A549 (cell line): ENCODE measurements around the gene GAK. TPM values are rescaled to one million over a fixed set of nuclear protein-coding genes. Genes with fewer than 3 reads are reported as not detected.
"Not testable (repeated sequence)": the region's sequence is repeated elsewhere in the genome, so short reads cannot be mapped to it uniquely, and the experiment has no call there.

ENCODE experiments used
- ATAC-seq, 2 experiments: fragments of 200-7000 bp in 1 of 2; fragments of >200 bp in 1 of 2; cut with Nextera tagmentation in 1 of 2; cut with Tn5 transposase in 1 of 2; 3 replicates each; pipeline versions ENCODE4 v1.8.0 to v1.9.1; 2018 to 2020; ENCODE audit warnings: mild to moderate bottlenecking in 1 of 2, moderate library complexity in 1 of 2
- CTCF ChIA-PET: fragments of 300-600 bp; sonication (Branson Sonifier 250); formaldehyde crosslinking; extraction: SDS; loops from one replicate; lab custom pipeline; 2021; ENCODE audit warnings: antibody characterized with exemption, inconsistent platforms; lab: Yijun Ruan, JAX
- POLR2A ChIA-PET: fragments of 350-600 bp; formaldehyde crosslinking; extraction: SDS; loops from one replicate; lab custom pipeline; 2021; ENCODE audit warnings: antibody characterized with exemption, inconsistent platforms; lab: Yijun Ruan, JAX
- DNase-seq, 2 experiments: peaks; one replicate each; pipeline versions ENCODE4 v3.0.0 to v3.0.0-alpha.2; 2011 to 2016; ENCODE audit warnings: low read depth in 1 of 2, low spot score in 1 of 2
- FAIRE-seq: peaks from 2 replicates; lab custom pipeline; 2011; peaks lifted over from hg19 to GRCh38; lab: Jason Lieb, UNC
- H3K27ac ChIP-seq, 2 experiments: fragments of >200 bp; sonication (Bioruptor Twin); formaldehyde crosslinking; 3 replicates each; pipeline ENCODE4 v1.5.1; 2016 to 2017
- H3K4me1 ChIP-seq: fragments of >200 bp; sonication (Bioruptor Twin); formaldehyde crosslinking; 3 replicates; pipeline ENCODE4 v1.6.1; 2016
- H3K4me2 ChIP-seq: fragments of >200 bp; sonication (Bioruptor Twin); formaldehyde crosslinking; 3 replicates; pipeline ENCODE4 v1.6.1; 2016
- H3K4me3 ChIP-seq: fragments of >200 bp; sonication (Bioruptor Twin); formaldehyde crosslinking; 3 replicates; pipeline ENCODE4 v1.5.1; 2016
- H3K9me3 ChIP-seq: fragments of >200 bp; sonication (Bioruptor Twin); formaldehyde crosslinking; 3 replicates; pipeline ENCODE4 v1.6.1; 2016
- CBX2 ChIP-seq: fragments of 200-600 bp; sonication (generic); IDR thresholded peaks from 2 replicates; pipeline ENCODE4 v1.6.1; 2016; ENCODE audit warnings: low read depth, mild to moderate bottlenecking, borderline replicate concordance
- CTCF ChIP-seq: fragments of >200 bp; sonication (Bioruptor Twin); formaldehyde crosslinking; IDR thresholded peaks from 3 replicates; pipeline ENCODE4 v1.5.1; 2016
- EHMT2 ChIP-seq: fragments of 200-600 bp; sonication (generic); IDR thresholded peaks from 2 replicates; pipeline ENCODE4 v1.6.1; 2016; ENCODE audit warnings: antibody characterized with exemption, low read depth, mild to moderate bottlenecking, moderate library complexity
- EP300 ChIP-seq, 2 experiments: fragments of >200 bp; sonication (Bioruptor Twin); formaldehyde crosslinking; IDR thresholded peaks; 2 replicates in 1 of 2; 3 replicates in 1 of 2; pipeline ENCODE4 v1.6.1; 2016 to 2017
- ESRRA ChIP-seq: fragments of 150-350 bp; IDR thresholded peaks from 2 replicates; pipeline ENCODE4 v1.6.1; 2014; ENCODE audit warnings: mild to moderate bottlenecking, low read length, borderline replicate concordance
- HOXA7 ChIP-seq: fragments of 250-450 bp; sonication (Bioruptor Pico); IDR thresholded peaks from 2 replicates; pipeline ENCODE4 v1.5.0; 2020; ENCODE audit warnings: mild to moderate bottlenecking, moderate library complexity
- JUNB ChIP-seq: fragments of >200 bp; sonication (Bioruptor Twin); formaldehyde crosslinking; IDR thresholded peaks from 2 replicates; pipeline ENCODE4 v1.6.1; 2016
- KDM1A ChIP-seq: fragments of 200-600 bp; sonication (generic); IDR thresholded peaks from 2 replicates; pipeline ENCODE4 v1.6.1; 2016; ENCODE audit warnings: low read depth, mild to moderate bottlenecking
- KDM5A ChIP-seq: fragments of 200-600 bp; sonication (generic); IDR thresholded peaks from 2 replicates; pipeline ENCODE4 v1.6.1; 2016; ENCODE audit warnings: antibody characterized with exemption, mild to moderate bottlenecking
- MAZ ChIP-seq: fragments of 150-350 bp; IDR thresholded peaks from 2 replicates; pipeline ENCODE4 v1.6.1; 2014; ENCODE audit warnings: antibody characterized with exemption, low read depth, low read length, borderline replicate concordance
- PHF8 ChIP-seq: fragments of 200-600 bp; sonication (generic); IDR thresholded peaks from 2 replicates; pipeline ENCODE4 v1.6.1; 2016; ENCODE audit warnings: low read depth, mild to moderate bottlenecking, antibody characterized with exemption, moderate library complexity, borderline replicate concordance
- POLR2A ChIP-seq: IDR thresholded peaks from 2 replicates; pipeline ENCODE4 v1.6.1; 2012; ENCODE audit warnings: mild to moderate bottlenecking, low read length
- RAD21 ChIP-seq, 2 experiments: fragments of >200 bp in 1 of 2; sonication (Bioruptor Twin) in 1 of 2; formaldehyde crosslinking in 1 of 2; IDR thresholded peaks in 1 of 2; conservative IDR thresholded peaks in 1 of 2; 2 replicates in 1 of 2; 3 replicates in 1 of 2; pipeline ENCODE4 v1.6.1; 2012 to 2018; ENCODE audit warnings: inconsistent platforms in 1 of 2
- RCOR1 ChIP-seq: fragments of 150-350 bp; IDR thresholded peaks from 2 replicates; pipeline ENCODE4 v1.6.1; 2014; ENCODE audit warnings: antibody characterized with exemption, low read length, low read depth
- RFX5 ChIP-seq: fragments of 450-650 bp; IDR thresholded peaks from 2 replicates; pipeline ENCODE4 v1.7.1; 2014; ENCODE audit warnings: antibody characterized with exemption, mild to moderate bottlenecking, moderate library complexity
- SMC3 ChIP-seq: fragments of >200 bp; sonication (Bioruptor Twin); formaldehyde crosslinking; IDR thresholded peaks from 3 replicates; pipeline ENCODE4 v1.6.1; 2018; ENCODE audit warnings: inconsistent platforms
- WGBS: methylation state at CpG from one replicate; pipeline ENCODE4 v1.1.6; 2017; ENCODE audit errors: missing lambda C conversion rate; 5-methylcytosine and 5-hydroxymethylcytosine counted together
- polyA plus RNA-seq, 4 experiments: library from polyadenylated mRNA; depleted of rRNA in 3 of 4; stranded (reverse); fragments of >200 nt; fragmentation: RNase III in 1 of 4; extraction: RNeasy Plus Mini Kit Qiagen cat#74134 plus additional on column Dnase treatment in 1 of 4; gene quantifications; 2 replicates in 3 of 4; 3 replicates in 1 of 4; pipeline ENCODE4 v1.2.3, GENCODE V29; 2011 to 2017
- TF ChIP-seq, protein P1 (sequence below): fragments of 150-350 bp; IDR thresholded peaks from 2 replicates; pipeline ENCODE4 v1.6.1; 2014; ENCODE audit warnings: low read depth, mild to moderate bottlenecking, low read length
- TF ChIP-seq, protein P2 (sequence below): fragments of 250-450 bp; sonication (Bioruptor Pico); IDR thresholded peaks from 2 replicates; pipeline ENCODE4 v1.5.0; 2020; ENCODE audit warnings: low read depth, mild to moderate bottlenecking, moderate library complexity
- TF ChIP-seq, protein P3 (sequence below): fragments of 450-650 bp; IDR thresholded peaks from 2 replicates; pipeline ENCODE4 v1.6.1; 2014; ENCODE audit warnings: antibody characterized with exemption
- TF ChIP-seq, protein P4 (sequence below): IDR thresholded peaks from 2 replicates; pipeline ENCODE4 v1.6.1; 2012; ENCODE audit warnings: low read depth, borderline replicate concordance

Gene GAK
- polyA plus RNA-seq, 2 of the 4 experiments (the other 2 are of a cell fraction), result 13.8 to 34.3 TPM

DNA sequence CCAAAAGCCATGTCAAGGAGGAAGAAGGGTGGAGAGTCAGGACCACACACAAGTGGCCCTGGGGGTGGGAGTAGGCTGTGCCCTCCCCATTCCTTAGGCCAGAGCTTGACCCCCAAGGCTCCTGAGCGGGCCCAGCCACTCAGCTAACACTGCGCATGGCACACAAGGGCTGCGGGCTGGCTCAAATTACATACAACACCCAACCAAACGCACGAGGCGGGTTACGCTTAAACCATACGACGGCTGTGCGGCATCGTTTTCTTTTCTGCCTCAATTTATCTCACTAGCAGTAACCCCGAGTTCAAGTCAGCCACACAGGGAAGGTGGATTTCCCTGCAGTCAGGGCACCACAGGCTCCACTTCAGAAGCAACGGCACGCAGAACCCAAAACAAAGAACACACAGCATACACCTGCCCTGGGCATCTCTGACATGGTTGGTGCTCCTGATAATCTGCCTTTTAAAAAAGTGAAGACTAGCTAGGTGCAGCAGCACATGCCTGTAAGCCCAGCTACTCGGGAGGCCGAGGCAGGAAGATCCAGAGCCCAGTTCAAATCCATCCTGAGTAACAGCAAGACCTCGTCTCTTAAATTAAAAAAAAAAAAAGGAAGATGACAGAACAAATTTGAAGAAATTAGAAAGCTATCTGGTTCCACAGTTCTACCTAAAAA is 2.9 kb downstream of the GAK start:
- H3K27ac ChIP-seq, result no peak overlapping the region
- CTCF ChIA-PET, result interaction anchor here (0.6 to 1.5 kb wide), 2 partner anchors 9 to 58 kb away, joined by 3 to 7 read pairs; partner anchors contain the start of gene IDUA
- no peak overlapping the region for H3K4me2 ChIP-seq
- no peaks in the 10 kb centered on the region for H3K9me3 ChIP-seq
- TF ChIP-seq JUNB (no peak), EHMT2 (no peak), RCOR1 (no peak), HOXA7 (CRISPR knock-in tag) (no peak), EP300 (IDR thresholded peaks at IDR 0.05) (no peak), CBX2 (no peak), PHF8 (no peak), RFX5 (no peak), KDM5A (no peak), POLR2A (no peak), SMC3 (no peak), KDM1A (no peak), ESRRA (no peak)
- TF ChIP-seq, protein P1, sequence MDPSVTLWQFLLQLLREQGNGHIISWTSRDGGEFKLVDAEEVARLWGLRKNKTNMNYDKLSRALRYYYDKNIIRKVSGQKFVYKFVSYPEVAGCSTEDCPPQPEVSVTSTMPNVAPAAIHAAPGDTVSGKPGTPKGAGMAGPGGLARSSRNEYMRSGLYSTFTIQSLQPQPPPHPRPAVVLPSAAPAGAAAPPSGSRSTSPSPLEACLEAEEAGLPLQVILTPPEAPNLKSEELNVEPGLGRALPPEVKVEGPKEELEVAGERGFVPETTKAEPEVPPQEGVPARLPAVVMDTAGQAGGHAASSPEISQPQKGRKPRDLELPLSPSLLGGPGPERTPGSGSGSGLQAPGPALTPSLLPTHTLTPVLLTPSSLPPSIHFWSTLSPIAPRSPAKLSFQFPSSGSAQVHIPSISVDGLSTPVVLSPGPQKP, result no peak
- TF ChIP-seq, protein P2, sequence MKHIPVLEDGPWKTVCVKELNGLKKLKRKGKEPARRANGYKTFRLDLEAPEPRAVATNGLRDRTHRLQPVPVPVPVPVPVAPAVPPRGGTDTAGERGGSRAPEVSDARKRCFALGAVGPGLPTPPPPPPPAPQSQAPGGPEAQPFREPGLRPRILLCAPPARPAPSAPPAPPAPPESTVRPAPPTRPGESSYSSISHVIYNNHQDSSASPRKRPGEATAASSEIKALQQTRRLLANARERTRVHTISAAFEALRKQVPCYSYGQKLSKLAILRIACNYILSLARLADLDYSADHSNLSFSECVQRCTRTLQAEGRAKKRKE, result no peak
- TF ChIP-seq, protein P3, sequence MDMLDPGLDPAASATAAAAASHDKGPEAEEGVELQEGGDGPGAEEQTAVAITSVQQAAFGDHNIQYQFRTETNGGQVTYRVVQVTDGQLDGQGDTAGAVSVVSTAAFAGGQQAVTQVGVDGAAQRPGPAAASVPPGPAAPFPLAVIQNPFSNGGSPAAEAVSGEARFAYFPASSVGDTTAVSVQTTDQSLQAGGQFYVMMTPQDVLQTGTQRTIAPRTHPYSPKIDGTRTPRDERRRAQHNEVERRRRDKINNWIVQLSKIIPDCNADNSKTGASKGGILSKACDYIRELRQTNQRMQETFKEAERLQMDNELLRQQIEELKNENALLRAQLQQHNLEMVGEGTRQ, result no peak
- TF ChIP-seq, protein P4, sequence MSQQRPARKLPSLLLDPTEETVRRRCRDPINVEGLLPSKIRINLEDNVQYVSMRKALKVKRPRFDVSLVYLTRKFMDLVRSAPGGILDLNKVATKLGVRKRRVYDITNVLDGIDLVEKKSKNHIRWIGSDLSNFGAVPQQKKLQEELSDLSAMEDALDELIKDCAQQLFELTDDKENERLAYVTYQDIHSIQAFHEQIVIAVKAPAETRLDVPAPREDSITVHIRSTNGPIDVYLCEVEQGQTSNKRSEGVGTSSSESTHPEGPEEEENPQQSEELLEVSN, result no peak
- DNase-seq (no peak), FAIRE-seq (no peak), ATAC-seq (no peak)
- peaks cover 21% of the 10 kb centered on the region for H3K4me1 ChIP-seq
- no peak overlapping the region for H3K4me3 ChIP-seq
- POLR2A ChIA-PET, result no interaction called here
- WGBS, result 91% methylated on average over 17 of the region's 17 CpGs

DNA sequence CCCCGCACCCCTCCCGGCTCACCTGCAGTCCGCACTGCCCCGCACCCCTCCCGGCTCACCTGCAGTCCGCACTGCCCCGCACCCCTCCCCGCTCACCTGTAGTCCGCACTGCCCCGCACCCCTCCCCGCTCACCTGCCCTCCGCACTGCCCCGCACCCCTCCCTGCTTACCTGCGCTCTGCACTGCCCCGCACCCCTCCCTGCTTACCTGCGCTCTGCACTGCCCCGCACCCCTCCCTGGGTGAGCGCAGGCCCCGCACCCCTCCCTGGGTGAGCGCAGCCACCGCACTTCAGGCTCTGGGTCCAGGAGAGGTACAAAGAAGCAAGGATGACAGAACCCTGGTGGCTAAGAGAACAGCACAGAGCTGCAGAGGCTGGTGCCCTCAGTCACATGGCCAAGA is 4.5 kb downstream of the GAK start:
- FAIRE-seq, H3K27ac ChIP-seq, ATAC-seq, H3K4me3 ChIP-seq, H3K9me3 ChIP-seq, POLR2A ChIA-PET, H3K4me2 ChIP-seq: not testable (repeated sequence)
- peak in 1 of 2 experiments; percentile 11 for DNase-seq
- H3K4me1 ChIP-seq, result peaks cover 14% of the 10 kb centered on the region
- 71% methylated on average over 2 of the region's 21 CpGs for WGBS
- CTCF ChIA-PET, result interaction anchor here (0.7 kb wide), 1 partner anchor 185 kb away, joined by 3 read pairs; no protein-coding TSS in a partner anchor

DNA sequence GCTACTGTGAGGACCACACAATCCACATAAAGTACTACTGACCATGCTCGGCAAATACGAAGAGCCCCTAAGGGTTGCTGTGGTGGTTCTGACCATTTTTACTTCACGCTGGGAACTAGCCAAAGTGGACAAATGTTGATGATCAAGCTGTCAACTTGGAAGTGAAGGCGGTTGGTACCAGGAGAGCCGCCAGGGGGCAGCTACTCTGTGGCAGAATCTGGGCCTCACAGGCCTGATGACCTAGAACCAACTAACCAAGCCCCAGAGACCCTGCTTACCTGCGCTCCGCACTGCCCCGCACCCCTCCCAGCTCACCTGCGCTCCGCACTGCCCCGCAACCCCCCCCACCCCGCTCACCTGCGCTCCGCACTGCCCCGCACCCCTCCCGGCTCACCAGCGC is 5.6 kb downstream of the GAK start:
- no peak overlapping the region for H3K4me2 ChIP-seq
- H3K4me1 ChIP-seq, result peaks cover 14% of the 10 kb centered on the region
- no peak overlapping the region for H3K27ac ChIP-seq
- no peak for TF ChIP-seq JUNB
- no peak for TF ChIP-seq MAZ
- TF ChIP-seq CTCF, result 0 out of 3 replicates have a peak, but pooled peaks have one; percentile 21
- peak in 1 of 2 experiments; percentile 18; a peak in 1 of 5 replicates for TF ChIP-seq RAD21 (conservative IDR thresholded peaks at IDR 0.05 in 1 of 2, IDR thresholded peaks at IDR 0.05 in 1 of 2)
- DNase-seq, result peak; percentile 55 to 58
- WGBS, result 46% methylated on average over 8 of the region's 17 CpGs
- no peaks in the 10 kb centered on the region for H3K9me3 ChIP-seq
- ATAC-seq, result peak; percentile 65 to 75; a peak in 4 of 6 replicates
- CTCF ChIA-PET, result interaction anchor here (0.6 to 1.0 kb wide), 3 partner anchors 9 to 107 kb away, joined by 3 read pairs; no protein-coding TSS in a partner anchor
- no peak overlapping the region for H3K4me3 ChIP-seq
- no peak for FAIRE-seq
- POLR2A ChIA-PET, result no interaction called here
